SK-N-SH (cell line): ENCODE results near the gene LILRB4. TPM values are rescaled to one million over a fixed set of nuclear protein-coding genes. Genes with fewer than 3 reads are reported as not detected.
"Not testable (repeated sequence)": the region's sequence is repeated elsewhere in the genome, so short reads cannot be mapped to it uniquely, and the experiment has no call there.

ENCODE experiments used
- CTCF ChIA-PET: fragments of 300-600, 350-600 bp; formaldehyde crosslinking; extraction: SDS; loops from one replicate; lab custom pipeline; 2021; lab: Yijun Ruan, JAX
- POLR2A ChIA-PET: fragments of 350-600 bp; sonication (Branson Sonifier 250); formaldehyde crosslinking; extraction: SDS; loops from one replicate; lab custom pipeline; 2020; ENCODE audit warnings: antibody characterized with exemption, inconsistent platforms; lab: Yijun Ruan, JAX
- DNase-seq: peaks from one replicate; pipeline ENCODE4 v3.0.0; 2012
- H2AFZ ChIP-seq: fragments of 200-600 bp; sonication (generic); 2 replicates; pipeline ENCODE4 v1.8.1; 2016; ENCODE audit warnings: antibody characterized with exemption, mild to moderate bottlenecking, low read depth
- H3F3A ChIP-seq: fragments of 200-600 bp; sonication (generic); replicated peaks from 2 replicates; pipeline ENCODE3; 2016; ENCODE audit warnings: antibody characterized with exemption, mild to moderate bottlenecking; ENCODE audit not compliant: insufficient read depth
- H3K27ac ChIP-seq, 2 experiments: fragments of 200-500 bp in 1 of 2; fragments of 200-600 bp in 1 of 2; sonication (Bioruptor generic) in 1 of 2; sonication (generic), shearing (Covaris generic) in 1 of 2; 2 replicates each; pipeline versions ENCODE4 v1.5.1 to v1.6.1; 2014 to 2016; ENCODE audit warnings: low read depth in 2 of 2, inconsistent platforms in 1 of 2, low read length in 1 of 2, mild to moderate bottlenecking in 1 of 2, mixed read lengths in 1 of 2
- H3K27me3 ChIP-seq: fragments of 200-600 bp; sonication (generic), shearing (Covaris generic); 2 replicates; pipeline ENCODE4 v1.6.1; 2016; ENCODE audit warnings: mixed run types; ENCODE audit not compliant: insufficient read depth
- H3K36me3 ChIP-seq, 2 experiments: fragments of 200-500 bp in 1 of 2; fragments of 200-600 bp in 1 of 2; sonication (Bioruptor generic) in 1 of 2; sonication (generic) in 1 of 2; replicated peaks in 1 of 2; 2 replicates each; pipeline versions ENCODE3 to v1.5.1; 2014 to 2016; ENCODE audit warnings: low read length in 1 of 2, mild to moderate bottlenecking in 1 of 2; ENCODE audit not compliant: insufficient read depth in 2 of 2, control insufficient read depth in 1 of 2
- H3K4me1 ChIP-seq, 2 experiments: fragments of 200-500 bp in 1 of 2; fragments of 200-600 bp in 1 of 2; sonication (Bioruptor generic) in 1 of 2; sonication (generic), shearing (Covaris generic) in 1 of 2; 2 replicates each; pipeline versions ENCODE4 v1.5.1 to v1.6.1; 2014 to 2016; ENCODE audit warnings: low read depth in 1 of 2, low read length in 1 of 2, mixed run types in 1 of 2; ENCODE audit not compliant: insufficient read depth in 2 of 2, control insufficient read depth in 1 of 2
- H3K4me2 ChIP-seq: fragments of 200-600 bp; sonication (generic), shearing (Covaris generic); 2 replicates; pipeline ENCODE4 v1.6.1; 2017; ENCODE audit warnings: mixed run types
- H3K4me3 ChIP-seq, 2 experiments: fragments of 200-500 bp in 1 of 2; fragments of 200-600 bp in 1 of 2; sonication (Bioruptor generic) in 1 of 2; sonication (generic), shearing (Covaris generic) in 1 of 2; 2 replicates each; pipeline versions ENCODE4 v1.5.1 to v1.8.1; 2014 to 2016; ENCODE audit warnings: low read depth in 2 of 2, inconsistent platforms in 1 of 2, low read length in 1 of 2, mild to moderate bottlenecking in 1 of 2, mixed read lengths in 1 of 2, moderate library complexity in 1 of 2
- H3K79me2 ChIP-seq: fragments of 200-600 bp; sonication (generic); 2 replicates; pipeline ENCODE4 v1.8.1; 2017; ENCODE audit warnings: mild to moderate bottlenecking; ENCODE audit not compliant: insufficient read depth
- H3K9ac ChIP-seq: fragments of 200-600 bp; sonication (generic); 2 replicates; pipeline ENCODE4 v1.6.1; 2017; ENCODE audit warnings: mixed run types
- H3K9me2 ChIP-seq: fragments of 200-600 bp; sonication (generic); 2 replicates; pipeline ENCODE4 v1.6.1; 2017; ENCODE audit warnings: mixed run types
- H3K9me3 ChIP-seq: fragments of 200-600 bp; sonication (generic); 2 replicates; pipeline ENCODE4 v1.6.1; 2017; ENCODE audit warnings: mixed run types, mild to moderate bottlenecking, moderate library complexity
- H4K20me1 ChIP-seq: fragments of 200-600 bp; sonication (generic); 2 replicates; pipeline ENCODE4 v1.6.1; 2017; ENCODE audit warnings: mild to moderate bottlenecking, mixed run types; ENCODE audit not compliant: insufficient read depth
- CHD2 ChIP-seq: fragments of 150-350 bp; IDR thresholded peaks from 2 replicates; pipeline ENCODE4 v1.6.1; 2018; ENCODE audit warnings: low read length; ENCODE audit not compliant: partially characterized antibody
- EZH2phosphoT487 ChIP-seq: fragments of 200-600 bp; sonication (generic); IDR thresholded peaks from 2 replicates; pipeline ENCODE4 v1.6.1; 2017; ENCODE audit warnings: low read depth, mixed run types, mild to moderate bottlenecking, antibody characterized with exemption, moderate library complexity, borderline replicate concordance
- FOSL2 ChIP-seq: IDR thresholded peaks from 2 replicates; pipeline ENCODE4 v1.4.0; 2012; ENCODE audit warnings: low read depth, mild to moderate bottlenecking, moderate library complexity, borderline replicate concordance
- FOXM1 ChIP-seq: IDR thresholded peaks from 2 replicates; pipeline ENCODE4 v1.4.0; 2012; ENCODE audit warnings: low read depth, mild to moderate bottlenecking
- IRF3 ChIP-seq: fragments of 150-350 bp; IDR thresholded peaks from 2 replicates; pipeline ENCODE4 v1.6.1; 2016; ENCODE audit warnings: mild to moderate bottlenecking, low read depth, low read length
- JUND ChIP-seq: IDR thresholded peaks from 2 replicates; pipeline ENCODE4 v1.4.0; 2012
- RCOR1 ChIP-seq: fragments of 150-350 bp; IDR thresholded peaks from 2 replicates; pipeline ENCODE4 v1.6.1; 2017; ENCODE audit warnings: antibody characterized with exemption, low read length
- RFX5 ChIP-seq: IDR thresholded peaks from 2 replicates; pipeline ENCODE4 v1.6.1; 2012; ENCODE audit warnings: mild to moderate bottlenecking, improper control_type of control experiment, low read length
- TAF1 ChIP-seq: IDR thresholded peaks from 2 replicates; pipeline ENCODE4 v1.6.1; 2012; ENCODE audit warnings: low read depth, mild to moderate bottlenecking, low read length, moderate library complexity, borderline replicate concordance
- USF1 ChIP-seq: IDR thresholded peaks from 2 replicates; pipeline ENCODE4 v1.4.0; 2012; ENCODE audit warnings: low read depth, borderline replicate concordance
- YY1 ChIP-seq: IDR thresholded peaks from 2 replicates; pipeline ENCODE4 v1.4.0; 2012; ENCODE audit warnings: low read depth, mild to moderate bottlenecking
- WGBS: methylation state at CpG from one replicate; pipeline ENCODE4 v1.1.6; 2017; ENCODE audit warnings: low lambda C conversion rate; 5-methylcytosine and 5-hydroxymethylcytosine counted together
- polyA plus RNA-seq, 3 experiments: library from polyadenylated mRNA; depleted of rRNA; stranded (reverse); fragments of >200 nt; gene quantifications; 2 replicates each; pipeline ENCODE4 v1.2.3, GENCODE V29; 2012
- TF ChIP-seq, protein P1 (sequence below): IDR thresholded peaks from 2 replicates; pipeline ENCODE4 v1.6.1; 2012; ENCODE audit warnings: mild to moderate bottlenecking, low read depth, low read length, moderate library complexity
- TF ChIP-seq, protein P2 (sequence below): IDR thresholded peaks from 2 replicates; pipeline ENCODE4 v1.4.0; 2012; ENCODE audit warnings: low read depth, borderline replicate concordance

Gene LILRB4
- polyA plus RNA-seq, 1 of the 3 experiments (the other 2 are of a cell fraction) = not detected

DNA sequence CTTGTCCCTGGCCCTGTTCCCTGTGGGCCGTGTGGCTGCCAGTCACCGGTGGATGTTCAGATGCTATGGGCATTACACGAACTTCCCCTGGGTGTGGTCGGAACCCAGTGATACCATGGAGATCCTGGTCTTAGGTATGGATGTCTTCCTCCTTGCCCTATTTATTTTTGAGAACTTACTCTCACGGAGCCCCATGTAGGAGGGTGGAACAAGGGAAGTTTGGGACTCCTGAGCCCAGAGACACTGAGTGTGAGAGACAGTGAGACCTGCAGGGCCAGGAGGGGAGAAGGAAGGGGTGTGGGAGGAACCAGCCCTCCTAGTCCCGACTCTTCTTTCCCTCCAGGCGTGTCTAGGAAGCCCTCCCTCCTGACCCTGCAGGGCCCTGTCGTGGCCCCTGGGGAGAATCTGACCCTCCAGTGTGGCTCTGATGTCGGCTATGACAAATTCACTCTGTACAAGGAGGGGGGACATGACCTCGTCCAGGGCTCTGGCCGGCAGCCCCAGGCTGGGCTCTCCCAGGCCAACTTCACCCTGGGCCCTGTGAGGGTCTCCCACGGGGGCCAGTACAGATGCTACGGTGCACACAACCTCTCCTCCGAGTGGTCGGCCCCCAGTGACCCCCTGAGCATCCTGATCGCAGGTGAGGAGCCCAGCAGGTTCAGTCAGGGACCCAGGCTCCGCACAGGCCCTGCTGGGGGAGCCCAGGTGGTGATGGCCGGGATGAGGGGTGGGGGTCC, 46.6 kb downstream of the LILRB4 start:
- TF ChIP-seq FOXM1 (no peak), EZH2phosphoT487 (no peak), FOSL2 (no peak), USF1 (no peak), YY1 (no peak), RFX5 (no peak), CHD2 (no peak), TAF1 (no peak), RCOR1 (no peak), JUND (no peak), IRF3 (no peak)
- TF ChIP-seq, protein P1, sequence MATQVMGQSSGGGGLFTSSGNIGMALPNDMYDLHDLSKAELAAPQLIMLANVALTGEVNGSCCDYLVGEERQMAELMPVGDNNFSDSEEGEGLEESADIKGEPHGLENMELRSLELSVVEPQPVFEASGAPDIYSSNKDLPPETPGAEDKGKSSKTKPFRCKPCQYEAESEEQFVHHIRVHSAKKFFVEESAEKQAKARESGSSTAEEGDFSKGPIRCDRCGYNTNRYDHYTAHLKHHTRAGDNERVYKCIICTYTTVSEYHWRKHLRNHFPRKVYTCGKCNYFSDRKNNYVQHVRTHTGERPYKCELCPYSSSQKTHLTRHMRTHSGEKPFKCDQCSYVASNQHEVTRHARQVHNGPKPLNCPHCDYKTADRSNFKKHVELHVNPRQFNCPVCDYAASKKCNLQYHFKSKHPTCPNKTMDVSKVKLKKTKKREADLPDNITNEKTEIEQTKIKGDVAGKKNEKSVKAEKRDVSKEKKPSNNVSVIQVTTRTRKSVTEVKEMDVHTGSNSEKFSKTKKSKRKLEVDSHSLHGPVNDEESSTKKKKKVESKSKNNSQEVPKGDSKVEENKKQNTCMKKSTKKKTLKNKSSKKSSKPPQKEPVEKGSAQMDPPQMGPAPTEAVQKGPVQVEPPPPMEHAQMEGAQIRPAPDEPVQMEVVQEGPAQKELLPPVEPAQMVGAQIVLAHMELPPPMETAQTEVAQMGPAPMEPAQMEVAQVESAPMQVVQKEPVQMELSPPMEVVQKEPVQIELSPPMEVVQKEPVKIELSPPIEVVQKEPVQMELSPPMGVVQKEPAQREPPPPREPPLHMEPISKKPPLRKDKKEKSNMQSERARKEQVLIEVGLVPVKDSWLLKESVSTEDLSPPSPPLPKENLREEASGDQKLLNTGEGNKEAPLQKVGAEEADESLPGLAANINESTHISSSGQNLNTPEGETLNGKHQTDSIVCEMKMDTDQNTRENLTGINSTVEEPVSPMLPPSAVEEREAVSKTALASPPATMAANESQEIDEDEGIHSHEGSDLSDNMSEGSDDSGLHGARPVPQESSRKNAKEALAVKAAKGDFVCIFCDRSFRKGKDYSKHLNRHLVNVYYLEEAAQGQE = no peak
- TF ChIP-seq, protein P2, sequence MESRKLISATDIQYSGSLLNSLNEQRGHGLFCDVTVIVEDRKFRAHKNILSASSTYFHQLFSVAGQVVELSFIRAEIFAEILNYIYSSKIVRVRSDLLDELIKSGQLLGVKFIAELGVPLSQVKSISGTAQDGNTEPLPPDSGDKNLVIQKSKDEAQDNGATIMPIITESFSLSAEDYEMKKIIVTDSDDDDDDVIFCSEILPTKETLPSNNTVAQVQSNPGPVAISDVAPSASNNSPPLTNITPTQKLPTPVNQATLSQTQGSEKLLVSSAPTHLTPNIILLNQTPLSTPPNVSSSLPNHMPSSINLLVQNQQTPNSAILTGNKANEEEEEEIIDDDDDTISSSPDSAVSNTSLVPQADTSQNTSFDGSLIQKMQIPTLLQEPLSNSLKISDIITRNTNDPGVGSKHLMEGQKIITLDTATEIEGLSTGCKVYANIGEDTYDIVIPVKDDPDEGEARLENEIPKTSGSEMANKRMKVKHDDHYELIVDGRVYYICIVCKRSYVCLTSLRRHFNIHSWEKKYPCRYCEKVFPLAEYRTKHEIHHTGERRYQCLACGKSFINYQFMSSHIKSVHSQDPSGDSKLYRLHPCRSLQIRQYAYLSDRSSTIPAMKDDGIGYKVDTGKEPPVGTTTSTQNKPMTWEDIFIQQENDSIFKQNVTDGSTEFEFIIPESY = no peak
- no peak overlapping the region for H3K9ac ChIP-seq
- no peak overlapping the region for H3K4me2 ChIP-seq
- H3F3A ChIP-seq = no peaks in the 10 kb centered on the region
- H3K27ac ChIP-seq = no peak overlapping the region
- no peaks in the 10 kb centered on the region for H3K27me3 ChIP-seq
- H3K79me2 ChIP-seq = no peaks in the 10 kb centered on the region
- no peaks in the 10 kb centered on the region for H4K20me1 ChIP-seq
- H3K9me2 ChIP-seq = no peaks in the 10 kb centered on the region
- ChIA-PET CTCF (no interaction called here), POLR2A (no interaction called here)
- no peak for DNase-seq
- no peaks in the 10 kb centered on the region for H3K36me3 ChIP-seq
- no peak overlapping the region for H3K4me3 ChIP-seq
- no peaks in the 10 kb centered on the region for H3K4me1 ChIP-seq
- H3K9me3 ChIP-seq = no peaks in the 10 kb centered on the region
- 5% methylated on average over 11 of the region's 18 CpGs for WGBS
- no peak overlapping the region for H2AFZ ChIP-seq

GRCh38 chr19:54709956-54710355, 47.2 kb downstream of the LILRB4 start:
- 0% methylated on average over 12 of the region's 13 CpGs for whole genome bisulfite sequencing
- POLR2A ChIA-PET = not testable (repeated sequence)

More at GRCh38 chr19:54709956-54710355, 47.2 kb downstream of the LILRB4 start:
- CTCF ChIA-PET = interaction anchor here (1.0 kb wide), 1 partner anchor 66 kb away, joined by 3 read pairs; no protein-coding TSS in a partner anchor
- H3F3A ChIP-seq, DNase-seq, H3K4me3 ChIP-seq, H3K36me3 ChIP-seq, H3K27me3 ChIP-seq, H3K79me2 ChIP-seq, H3K27ac ChIP-seq, H2AFZ ChIP-seq, H3K4me1 ChIP-seq, H4K20me1 ChIP-seq, H3K9me2 ChIP-seq, H3K9me3 ChIP-seq, H3K9ac ChIP-seq, H3K4me2 ChIP-seq: not testable (repeated sequence)
